Measurements from ENCODE around the gene OR7A10.

DNA sequence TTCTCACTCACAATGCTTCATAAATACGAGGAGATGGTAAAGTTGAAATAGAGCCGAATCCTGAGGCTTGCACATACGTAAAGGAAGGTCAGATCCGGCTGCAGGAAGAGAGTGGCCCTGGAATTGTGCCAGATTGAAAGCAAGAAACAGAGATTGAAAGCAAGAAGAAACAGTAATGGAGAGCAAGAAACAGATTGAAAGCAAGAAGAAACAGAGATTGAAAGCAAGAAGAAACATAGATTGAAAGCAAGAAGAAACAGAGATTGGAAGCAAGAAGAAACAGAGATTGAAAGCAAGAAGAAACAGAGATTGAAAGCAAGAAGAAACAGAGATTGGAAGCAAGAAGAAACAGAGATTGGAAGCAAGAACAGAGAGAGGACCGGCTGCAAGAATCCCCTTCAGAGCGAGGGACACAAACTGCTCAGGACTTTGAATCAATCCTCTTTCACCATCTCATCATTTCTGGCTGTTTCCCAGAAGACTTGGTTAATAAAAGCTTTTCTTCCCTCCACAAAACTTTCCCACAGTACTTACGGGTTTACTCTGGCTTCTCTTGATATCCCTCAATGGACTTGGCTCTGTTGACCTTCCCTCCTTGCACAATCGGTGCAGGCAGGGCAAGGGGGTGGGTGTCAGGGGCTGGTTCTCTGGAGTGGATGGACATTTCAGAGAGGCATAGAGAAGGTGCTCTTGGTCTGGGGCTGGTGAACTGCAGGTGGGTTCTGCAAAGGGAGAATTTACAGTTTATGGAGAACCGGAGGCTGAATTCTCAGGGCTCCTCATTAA, 39.3 kb downstream of the OR7A10 start:
- TF ChIP-seq, protein P1, sequence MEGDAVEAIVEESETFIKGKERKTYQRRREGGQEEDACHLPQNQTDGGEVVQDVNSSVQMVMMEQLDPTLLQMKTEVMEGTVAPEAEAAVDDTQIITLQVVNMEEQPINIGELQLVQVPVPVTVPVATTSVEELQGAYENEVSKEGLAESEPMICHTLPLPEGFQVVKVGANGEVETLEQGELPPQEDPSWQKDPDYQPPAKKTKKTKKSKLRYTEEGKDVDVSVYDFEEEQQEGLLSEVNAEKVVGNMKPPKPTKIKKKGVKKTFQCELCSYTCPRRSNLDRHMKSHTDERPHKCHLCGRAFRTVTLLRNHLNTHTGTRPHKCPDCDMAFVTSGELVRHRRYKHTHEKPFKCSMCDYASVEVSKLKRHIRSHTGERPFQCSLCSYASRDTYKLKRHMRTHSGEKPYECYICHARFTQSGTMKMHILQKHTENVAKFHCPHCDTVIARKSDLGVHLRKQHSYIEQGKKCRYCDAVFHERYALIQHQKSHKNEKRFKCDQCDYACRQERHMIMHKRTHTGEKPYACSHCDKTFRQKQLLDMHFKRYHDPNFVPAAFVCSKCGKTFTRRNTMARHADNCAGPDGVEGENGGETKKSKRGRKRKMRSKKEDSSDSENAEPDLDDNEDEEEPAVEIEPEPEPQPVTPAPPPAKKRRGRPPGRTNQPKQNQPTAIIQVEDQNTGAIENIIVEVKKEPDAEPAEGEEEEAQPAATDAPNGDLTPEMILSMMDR (IDR thresholded peaks at IDR 0.05), result no peak
- no peak for TF ChIP-seq POLR2A (IDR thresholded peaks at IDR 0.05)

Measured in testis (tissue), 2 donors.